GM18873 (cell line): Measurements from ENCODE around the gene RPL11.
"Not testable (repeated sequence)": the region's sequence is repeated elsewhere in the genome, so short reads cannot be mapped to it uniquely, and the experiment has no call there.

Source experiments
- ATAC-seq: cut with Tn5 transposase; IDR thresholded peaks from one replicate; pipeline ENCODE4 v1.9.1; 2021; ENCODE audit warnings: mild to moderate bottlenecking, moderate library complexity, moderate number of reproducible peaks; ENCODE audit not compliant: unreplicated experiment, low FRiP score

Gene RPL11

DNA sequence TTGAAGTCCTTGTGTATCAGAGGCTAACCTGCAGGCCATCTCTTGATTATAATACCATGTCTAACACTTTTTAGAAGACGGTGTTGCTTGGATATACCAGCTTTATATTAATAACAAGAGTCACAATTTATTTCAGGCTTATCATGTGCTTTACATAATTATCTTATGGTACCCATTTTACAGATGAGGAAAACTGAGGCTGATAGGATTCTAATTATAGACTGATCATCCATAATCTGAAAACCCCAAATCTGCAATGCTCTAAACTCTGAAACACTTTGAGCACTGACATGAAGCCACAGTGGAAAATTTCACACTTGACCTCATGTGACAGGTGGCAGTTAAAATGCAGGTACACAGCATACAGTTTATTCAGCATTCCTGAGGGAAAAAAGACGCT is 7.2 kb upstream of the RPL11 start:
- ATAC-seq, result no peak

DNA sequence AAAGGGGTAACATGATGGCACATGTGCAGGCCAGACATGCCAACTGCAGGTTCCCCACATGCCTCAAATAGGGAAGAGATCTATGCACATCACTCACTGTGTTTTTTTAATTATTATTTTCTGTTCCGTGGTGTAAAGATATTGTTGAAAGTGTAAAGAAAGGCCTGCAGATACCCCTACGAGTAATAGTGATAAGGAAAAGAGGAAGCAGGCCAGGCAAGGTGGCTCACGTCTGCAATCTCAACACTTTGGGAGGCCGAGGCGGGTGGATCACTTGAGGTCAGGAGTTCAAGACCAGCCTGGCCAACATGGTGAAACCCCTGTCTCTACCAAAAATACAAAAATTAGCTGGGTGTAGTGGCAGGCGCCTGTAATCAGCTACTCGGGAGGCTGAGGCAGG is 6.4 kb upstream of the RPL11 start:
- ATAC-seq, result not testable (repeated sequence)

DNA sequence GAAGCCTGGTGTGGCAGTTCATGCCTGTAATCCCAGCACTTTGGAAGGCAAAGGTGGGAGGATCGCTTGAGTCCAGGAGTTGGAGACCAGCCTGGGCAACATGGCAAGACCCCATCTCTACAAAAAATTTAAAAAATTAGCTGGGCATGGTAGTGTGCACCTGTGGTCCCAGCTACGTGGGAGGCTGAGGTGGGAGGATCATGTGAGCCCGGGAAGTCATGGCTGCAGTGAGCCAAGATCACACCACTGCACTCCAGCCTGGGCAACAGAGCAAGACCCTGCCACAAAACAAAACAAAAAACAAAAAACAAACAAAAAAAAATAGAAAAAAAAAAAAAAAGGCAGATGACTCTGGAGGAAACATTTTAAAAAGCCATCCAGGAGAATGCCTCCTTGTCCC is 3.9 kb upstream of the RPL11 start:
- not testable (repeated sequence) for ATAC-seq

DNA sequence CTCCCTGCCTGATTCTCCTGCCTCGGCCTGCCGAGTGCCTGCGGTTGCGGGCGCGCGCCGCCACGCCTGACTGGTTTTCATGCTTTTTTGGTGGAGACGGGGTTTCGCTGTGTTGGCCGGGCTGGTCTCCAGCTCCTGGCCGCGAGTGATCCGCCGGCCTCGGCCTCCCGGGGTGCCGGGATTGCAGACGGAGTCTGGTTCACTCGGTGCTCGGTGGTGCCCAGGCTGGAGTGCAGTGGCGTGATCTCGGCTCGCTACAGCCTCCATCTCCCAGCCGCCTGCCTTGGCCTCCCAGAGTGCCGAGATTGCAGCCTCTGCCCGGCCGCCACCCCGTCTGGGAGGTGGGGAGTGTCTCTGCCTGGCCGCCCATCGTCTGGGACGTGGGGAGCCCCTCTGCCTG is 3.3 kb upstream of the RPL11 start:
- not testable (repeated sequence) for ATAC-seq

DNA sequence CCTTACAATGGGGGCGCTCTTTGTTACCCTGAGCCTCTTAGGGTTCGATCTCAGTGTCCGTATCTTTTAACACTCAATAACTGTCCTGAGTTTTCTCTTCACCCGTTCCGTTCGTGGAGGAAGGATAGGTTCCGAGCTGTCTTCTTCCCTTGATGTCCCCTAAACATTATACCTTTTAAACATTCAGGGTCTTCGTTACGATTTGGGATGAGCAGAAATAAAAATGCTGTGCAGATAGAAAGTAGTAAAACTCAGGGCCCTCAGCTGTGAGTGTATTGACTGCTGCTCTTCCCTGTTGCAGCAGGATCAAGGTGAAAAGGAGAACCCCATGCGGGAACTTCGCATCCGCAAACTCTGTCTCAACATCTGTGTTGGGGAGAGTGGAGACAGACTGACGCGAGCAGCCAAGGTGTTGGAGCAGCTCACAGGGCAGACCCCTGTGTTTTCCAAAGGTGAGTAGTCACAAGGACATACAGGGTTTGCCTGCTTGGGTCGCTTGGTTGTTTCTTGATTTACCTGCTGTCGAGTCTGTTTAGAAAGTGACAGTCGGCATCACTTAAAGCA is 784 bp downstream of the RPL11 start:
- no peak for ATAC-seq

DNA sequence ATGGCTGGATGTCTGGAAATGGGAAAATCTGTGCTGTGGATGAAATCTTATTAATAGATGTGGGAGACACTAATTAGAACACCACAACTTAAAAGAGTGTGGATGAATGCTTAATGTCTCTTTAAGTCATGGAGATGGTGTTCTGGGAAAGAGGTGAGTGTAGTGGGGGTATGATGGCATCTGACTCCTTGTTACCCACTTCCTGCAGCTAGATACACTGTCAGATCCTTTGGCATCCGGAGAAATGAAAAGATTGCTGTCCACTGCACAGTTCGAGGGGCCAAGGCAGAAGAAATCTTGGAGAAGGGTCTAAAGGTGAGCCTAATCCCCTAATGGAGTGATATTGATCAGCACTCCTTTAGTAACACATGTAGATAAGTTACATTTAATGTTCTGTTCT is 2.0 kb downstream of the RPL11 start:
- no peak for ATAC-seq

DNA sequence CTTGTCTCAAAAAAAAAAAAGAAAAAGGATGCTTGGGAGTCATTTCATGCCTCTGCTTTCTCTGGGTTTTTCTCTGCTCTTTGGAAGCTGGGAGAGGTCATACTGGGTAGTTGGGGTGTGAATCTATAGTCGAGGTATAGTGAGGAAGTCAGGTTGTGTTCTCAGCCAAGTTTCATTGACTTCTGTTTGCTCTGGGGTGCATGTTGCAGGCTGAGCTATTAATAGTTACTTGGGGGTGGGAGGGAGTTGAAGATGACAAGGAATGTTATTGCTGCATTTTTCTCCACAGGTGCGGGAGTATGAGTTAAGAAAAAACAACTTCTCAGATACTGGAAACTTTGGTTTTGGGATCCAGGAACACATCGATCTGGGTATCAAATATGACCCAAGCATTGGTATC is 2.8 kb downstream of the RPL11 start:
- ATAC-seq, result no peak

DNA sequence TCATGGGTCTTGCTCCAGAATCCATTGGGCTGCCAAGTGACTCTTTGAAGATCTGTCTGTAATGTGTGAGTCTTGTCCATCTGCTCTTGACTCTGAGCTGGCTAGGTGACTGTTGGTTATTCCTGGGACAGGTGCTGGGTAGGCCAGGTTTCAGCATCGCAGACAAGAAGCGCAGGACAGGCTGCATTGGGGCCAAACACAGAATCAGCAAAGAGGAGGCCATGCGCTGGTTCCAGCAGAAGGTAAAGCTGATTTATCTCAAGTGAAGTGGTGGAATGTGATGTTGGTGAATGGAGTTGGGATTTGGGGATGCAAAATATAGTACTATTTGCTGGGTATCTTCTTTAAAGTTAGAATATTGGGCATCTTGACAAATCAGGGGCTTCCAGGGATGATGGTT is 4.1 kb downstream of the RPL11 start:
- ATAC-seq, result no peak

DNA sequence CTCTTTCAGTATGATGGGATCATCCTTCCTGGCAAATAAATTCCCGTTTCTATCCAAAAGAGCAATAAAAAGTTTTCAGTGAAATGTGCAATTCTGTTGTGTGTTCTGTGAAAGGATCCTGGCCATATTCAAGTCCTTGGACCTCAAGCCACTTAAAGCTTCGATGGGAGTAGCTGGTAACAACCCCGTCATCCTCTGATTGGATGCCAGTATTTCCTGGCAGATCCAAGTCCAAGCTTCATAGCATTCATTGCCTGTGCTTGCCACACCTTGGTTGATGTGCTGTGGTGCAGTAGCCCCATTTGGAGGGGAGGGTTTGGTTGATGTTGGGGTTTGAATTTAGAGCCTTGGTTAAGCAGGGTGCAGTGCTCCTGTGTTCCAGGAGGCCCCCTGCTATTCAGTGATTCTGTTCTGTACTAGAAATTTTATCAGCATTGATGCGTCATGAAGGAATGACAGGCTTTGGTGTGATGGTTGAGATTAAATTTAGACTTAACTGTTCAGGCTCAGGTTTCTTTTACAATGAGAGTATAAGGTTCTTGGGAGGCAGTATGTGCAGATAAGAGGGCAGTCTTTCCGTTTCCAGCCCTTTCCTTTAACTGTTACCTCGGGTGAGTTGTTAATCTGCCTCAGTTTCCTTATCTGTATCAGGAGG is 4.9 kb downstream of the RPL11 start:
- ATAC-seq, result no peak

DNA sequence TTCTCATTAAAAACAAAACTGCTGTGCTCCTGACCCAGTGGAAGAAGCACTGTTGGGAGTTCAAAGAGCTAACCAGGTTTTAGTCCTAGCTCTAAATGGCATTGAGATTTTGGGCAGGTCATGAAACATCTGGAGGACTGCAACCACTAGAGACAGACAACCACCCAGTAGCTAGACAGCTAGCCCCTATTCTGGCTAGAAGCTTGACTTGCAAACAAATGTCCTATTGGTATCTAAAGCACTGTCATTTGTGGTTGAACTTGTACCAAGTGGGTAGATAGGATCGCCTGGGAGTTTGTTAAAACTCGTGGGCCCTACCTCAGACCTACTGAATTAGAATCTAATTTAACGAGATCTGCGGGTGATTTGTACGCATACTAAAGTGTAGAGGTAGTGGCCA is 6.9 kb downstream of the RPL11 start:
- no peak for ATAC-seq

DNA sequence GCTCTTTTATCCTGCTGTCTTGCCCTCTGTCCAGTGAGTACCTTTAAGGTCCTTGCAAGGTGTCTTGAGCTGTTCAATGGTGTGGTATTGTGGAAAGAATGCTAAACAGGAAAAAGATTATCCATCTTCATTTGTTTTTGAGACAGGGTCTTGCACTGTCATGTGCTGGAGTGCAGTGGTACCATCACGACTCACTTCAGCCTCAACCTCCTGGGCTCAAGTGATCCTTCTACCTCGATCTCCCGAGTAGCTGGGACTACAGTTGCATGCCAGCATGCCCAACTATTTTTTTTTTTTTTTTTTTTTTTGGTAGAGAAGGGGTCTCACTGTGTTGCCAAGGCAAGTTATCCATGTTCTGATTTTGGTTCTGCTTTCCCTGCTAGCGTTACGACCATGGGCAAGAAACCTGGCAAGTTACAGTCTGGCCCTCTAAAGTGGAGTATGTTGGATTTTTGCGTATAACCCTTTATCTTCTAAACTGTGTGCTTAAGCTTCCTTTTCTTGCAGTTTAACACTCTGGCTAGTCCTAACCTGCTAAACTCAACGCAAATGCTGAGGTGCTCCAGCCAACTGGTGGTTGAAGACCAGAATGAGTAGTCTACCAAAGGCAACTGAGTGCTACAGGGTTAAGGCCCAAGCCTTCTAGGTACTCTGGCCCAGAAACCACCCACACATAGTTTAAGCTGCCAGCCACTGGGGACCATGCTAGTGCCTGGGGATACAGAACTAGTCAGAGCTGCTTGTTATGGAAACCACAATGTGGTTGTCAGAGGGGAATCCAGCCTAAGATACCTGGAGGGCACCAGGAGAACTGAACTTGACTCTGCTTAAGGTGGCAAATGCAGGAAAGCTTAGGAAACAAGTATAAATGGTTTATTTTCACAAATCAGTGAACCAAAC is 7.9 kb downstream of the RPL11 start:
- ATAC-seq, result no peak

DNA sequence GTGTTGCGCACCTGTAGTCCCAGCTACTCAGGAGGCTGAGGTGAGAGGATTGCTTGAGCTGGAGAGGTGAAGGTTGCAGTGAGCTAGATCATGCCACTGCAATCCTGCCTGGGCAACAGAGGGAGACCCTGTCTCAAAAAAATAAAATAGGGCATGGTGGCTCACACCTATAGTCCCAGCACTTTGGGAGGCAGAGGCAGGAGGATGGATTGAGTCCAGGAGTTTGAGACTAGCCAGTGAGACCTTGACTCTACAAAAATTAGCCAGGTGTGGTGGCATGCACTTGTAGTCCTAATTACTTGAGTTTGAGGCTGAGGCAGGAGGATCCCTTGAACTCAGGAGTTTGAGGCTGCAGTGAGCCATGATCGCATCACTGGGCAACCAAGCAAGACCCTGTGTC is 9.7 kb downstream of the RPL11 start:
- ATAC-seq, result no peak

DNA sequence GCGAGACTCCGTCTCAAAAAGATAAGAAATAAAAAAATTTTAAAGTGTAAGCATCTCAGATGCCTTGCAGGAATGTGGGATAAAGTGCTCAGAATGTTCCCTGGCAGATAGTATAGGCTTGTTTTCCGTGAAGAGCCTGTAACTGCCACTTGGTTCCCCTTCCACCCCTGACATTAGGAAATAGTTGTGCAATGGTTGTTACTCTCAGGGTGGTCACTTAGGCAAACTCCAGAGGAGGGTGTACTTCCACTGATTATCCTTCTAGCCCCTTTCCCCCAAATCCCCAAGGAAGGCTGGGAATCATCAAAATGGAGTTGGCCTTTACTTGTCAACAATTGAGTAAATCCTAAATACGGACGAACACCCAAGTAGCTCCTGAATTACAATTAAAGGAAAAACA is 10.4 kb downstream of the RPL11 start:
- no peak for ATAC-seq

DNA sequence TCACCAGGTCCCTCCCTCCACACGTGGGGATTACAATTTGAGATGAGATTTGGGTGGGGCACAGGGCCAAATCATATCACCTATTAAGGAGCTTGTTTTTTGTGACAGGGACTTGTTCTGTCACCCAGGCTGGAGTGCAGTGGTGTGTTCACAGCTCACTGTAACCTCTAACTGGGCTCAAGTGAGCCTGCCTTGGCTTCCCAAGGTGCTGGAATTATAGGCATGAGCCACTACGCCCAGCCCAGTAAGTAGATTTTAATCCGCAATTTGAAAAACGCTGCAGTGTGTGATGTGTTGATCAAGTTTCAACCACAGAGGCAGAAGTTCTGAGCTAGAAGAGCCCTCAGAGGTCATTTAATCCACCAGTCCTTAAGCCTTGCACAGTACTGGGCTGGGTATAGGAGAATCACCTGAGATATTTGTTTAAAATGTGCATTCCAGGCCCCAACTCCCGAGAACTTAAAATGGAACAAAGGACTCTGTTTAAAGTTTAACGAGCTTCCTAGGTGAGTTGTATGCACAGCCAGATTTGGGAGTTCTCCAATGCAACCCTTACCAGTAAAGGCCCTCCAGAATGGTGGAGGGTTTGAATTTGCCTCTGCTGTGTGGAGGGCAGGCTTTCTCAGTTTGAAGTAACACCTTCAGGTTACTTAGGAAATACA is 13.4 kb downstream of the RPL11 start:
- no peak for ATAC-seq

DNA sequence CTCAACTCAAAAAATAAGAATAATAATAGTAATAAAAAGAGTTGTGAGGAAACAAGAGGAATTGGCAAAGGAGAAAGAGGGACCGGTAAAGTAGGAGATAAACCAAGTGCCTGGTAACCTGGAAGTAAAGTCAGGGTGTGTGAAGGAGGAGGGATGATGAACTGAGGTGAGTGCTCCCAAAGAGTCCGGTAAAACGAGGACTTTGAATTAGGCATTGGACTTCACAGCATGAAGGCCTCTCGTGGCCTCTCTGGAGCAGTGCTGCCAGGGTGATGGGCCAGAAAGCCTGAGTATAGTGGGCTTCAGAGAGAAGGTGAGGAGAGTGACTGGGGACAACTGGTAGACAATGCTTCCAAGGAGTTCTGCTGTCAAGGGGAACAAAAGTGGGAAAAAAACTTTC is 17.6 kb downstream of the RPL11 start:
- no peak for ATAC-seq

DNA sequence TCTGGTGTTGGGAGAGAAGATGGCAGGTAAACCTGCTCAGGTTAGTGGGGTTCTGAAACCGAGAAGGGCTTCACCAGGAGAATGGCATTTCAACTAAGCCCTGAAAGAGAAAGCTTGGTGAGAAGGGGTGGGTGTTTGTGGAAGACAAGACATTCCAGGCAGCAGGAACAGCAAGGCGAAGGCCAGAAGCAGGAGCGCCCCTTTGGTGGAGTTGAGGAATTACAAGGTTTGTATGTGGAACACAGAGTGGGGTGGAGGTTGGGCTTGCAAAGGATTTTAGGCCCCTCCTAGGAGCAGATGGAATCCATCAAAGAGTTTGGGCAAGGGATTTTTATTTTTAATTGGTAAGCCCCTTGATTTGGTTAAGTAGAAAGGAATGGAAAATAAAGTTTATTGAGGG is 26.9 kb downstream of the RPL11 start:
- ATAC-seq, result no peak

DNA sequence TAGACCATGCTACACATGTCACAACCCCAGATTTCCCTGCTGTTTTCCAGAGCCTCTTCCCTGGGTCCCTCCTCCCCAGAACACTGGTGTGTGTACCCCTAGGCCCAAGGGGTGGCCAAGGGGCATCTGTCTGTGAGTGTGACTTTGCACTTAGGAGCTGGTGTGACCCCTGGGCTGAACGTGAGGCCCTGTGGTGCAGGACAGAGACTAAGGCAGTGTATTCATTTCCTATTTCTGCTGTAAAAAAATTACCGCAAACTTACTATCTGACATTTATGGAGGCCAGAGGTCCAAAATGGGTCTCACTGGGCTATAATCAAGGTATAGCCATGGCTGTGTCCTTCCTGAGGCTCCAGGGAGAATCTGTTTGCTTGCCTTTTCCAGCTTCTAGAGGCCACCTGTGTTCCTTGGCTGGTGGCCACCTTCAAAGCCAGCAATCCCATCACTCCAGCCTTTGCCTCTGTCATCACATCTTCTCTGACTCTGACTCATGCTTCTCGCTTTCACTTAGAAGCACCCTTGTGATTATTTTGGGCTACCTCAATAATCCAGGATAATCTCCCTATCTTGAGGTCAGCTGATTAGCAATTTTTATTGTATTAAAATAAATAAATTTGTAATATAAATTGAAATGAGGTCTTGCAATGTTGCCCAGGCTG is 27.7 kb downstream of the RPL11 start:
- no peak for ATAC-seq

DNA sequence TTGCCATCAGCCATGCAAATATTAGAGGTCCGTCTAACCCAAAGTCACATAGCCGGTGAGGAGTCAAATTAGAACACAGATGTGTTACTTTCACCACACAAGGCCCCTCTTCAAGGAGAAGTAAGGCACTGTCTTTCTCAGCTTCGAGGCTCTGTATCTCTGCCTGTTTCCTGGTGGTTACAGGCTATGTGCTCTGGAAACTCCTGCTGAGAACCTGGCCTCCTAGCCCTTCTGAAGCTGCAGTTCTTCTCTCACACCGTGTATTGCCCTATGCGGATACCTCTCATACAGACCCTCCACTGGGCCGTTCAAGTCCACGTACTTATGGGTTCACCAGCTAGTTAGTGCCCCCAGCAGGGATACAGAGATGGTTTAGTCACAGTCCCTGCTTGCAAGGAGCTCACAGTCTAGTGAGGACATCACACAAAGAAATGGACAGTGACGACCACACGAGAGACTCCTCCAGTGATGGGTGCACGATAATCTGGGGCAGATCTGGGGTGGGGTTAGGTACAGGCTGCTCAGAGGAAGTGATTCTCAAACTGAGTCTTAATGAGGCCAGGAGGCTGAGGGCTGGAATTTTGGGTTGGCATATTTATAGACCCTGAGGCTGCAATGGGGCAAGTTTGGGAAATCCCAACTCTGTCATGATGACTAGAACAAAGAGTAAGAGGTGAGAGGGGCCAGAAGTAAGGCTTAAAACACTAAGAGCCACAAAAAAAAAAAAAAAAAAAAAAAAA is 28.8 kb downstream of the RPL11 start:
- ATAC-seq, result peak; percentile 49

DNA sequence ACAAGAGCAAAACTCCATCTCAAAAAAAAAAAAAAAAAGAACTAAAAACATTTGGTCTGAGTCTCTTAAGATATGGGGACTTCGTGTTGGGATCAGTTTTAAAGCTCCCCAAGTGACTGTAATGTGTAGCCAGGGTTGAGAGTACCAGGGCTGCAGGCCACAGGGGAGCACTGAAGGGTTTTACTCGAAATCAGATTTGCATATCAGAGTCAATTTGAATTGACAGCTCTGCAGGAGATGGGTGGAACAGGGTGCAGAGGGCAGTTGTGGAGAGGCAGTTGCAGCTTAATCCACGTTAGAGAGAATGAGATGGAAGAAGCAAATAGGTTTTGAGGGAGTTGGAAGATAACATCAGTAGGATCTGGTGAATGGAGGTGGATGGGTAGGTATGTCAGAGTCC is 31.0 kb downstream of the RPL11 start:
- no peak for ATAC-seq

DNA sequence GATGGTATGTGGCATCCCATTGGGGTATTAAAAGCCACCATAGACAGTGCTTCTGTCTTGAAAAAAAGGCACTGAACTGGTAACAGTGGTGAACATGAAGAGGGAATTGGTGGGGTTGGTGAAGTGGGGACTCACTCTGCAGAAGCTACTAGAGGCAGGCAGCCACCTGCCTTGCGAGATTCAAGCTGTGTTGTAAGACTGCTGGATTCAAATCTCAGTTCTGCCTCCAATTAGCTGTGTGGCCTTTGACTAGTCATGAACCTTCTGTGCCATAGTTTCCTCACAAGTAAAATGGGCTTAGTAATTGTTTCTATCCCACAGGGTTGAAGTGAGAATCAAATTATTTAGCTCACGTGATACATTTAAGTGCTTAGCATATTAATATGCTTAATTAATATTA is 35.1 kb downstream of the RPL11 start:
- no peak for ATAC-seq
